Subcutaneous adipose tissue (tissue), 4 donors: ENCODE measurements around the gene STIMATE. TPM values are rescaled to one million over a fixed set of nuclear protein-coding genes. Genes with fewer than 3 reads are reported as not detected.

Experiments
- total RNA-seq, 4 donors: library from RNA; depleted of rRNA; stranded (reverse); fragments of >200 nt; gene quantifications; one replicate each; pipeline ENCODE4 v1.1.0, GENCODE V29; 2016
- TF ChIP-seq, protein P1 (sequence below): fragments of 450-650 bp; IDR thresholded peaks from one replicate; pipeline ENCODE4 v1.5.1; 2016; ENCODE audit warnings: low read depth, mild to moderate bottlenecking, control low read depth, antibody characterized with exemption, moderate library complexity

STIMATE gene
- 10 to 100 TPM; 21.4 to 32.0 (median 23.3) TPM for total RNA-seq

DNA sequence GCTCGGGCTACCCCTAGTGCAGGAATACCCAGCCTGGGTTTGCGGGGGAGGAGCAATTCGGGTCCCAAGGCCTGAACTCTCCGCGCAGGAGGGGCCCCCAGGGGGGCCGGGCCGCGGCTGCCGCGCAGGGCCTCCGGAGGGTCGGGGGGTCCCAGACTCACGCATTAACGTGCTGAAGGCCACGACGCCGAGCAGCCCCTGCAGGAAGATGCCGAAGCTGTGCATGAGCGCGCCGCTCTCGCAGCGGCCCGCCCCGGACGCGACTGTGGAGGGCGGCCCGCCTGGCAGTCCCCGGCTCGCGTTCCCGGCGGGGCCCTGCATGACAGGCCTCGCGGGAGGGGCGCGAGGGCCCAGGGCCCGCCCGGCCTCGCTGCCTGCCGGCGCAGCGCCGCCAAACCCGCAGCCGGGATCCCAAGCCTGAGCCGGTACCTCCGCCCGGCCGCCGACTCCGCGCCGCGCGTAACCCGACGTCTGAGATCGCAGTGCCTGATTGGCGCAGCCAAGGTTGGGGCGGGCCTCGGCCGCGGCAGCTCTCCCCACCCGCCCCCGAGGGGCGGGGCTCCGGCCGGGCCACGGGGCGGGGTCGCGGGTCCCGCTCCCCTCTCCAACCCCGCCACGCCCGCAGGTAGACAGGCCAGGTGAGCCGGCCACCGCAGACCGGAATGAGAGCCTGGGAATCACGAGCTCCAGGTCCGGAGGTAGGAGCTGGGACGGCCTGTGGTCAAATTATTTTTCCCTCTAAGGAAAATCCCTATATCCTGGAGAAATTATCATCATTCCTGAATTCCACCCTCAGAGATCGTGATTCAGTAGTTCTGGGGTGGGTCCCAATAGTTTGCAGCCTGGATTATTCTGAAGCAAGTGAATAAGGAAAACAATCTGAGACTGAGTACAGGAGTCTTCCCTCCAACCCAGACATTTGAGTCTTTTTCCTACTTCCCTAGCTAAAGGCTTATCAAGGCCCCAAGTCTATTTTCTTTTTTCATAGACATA is at the start of gene STIMATE:
Gene STIMATE (minus strand): TSS at position 419 of the 993 bp plus-strand sequence. CDS start 98 bp downstream, at position 321.
- TF ChIP-seq, protein P1, sequence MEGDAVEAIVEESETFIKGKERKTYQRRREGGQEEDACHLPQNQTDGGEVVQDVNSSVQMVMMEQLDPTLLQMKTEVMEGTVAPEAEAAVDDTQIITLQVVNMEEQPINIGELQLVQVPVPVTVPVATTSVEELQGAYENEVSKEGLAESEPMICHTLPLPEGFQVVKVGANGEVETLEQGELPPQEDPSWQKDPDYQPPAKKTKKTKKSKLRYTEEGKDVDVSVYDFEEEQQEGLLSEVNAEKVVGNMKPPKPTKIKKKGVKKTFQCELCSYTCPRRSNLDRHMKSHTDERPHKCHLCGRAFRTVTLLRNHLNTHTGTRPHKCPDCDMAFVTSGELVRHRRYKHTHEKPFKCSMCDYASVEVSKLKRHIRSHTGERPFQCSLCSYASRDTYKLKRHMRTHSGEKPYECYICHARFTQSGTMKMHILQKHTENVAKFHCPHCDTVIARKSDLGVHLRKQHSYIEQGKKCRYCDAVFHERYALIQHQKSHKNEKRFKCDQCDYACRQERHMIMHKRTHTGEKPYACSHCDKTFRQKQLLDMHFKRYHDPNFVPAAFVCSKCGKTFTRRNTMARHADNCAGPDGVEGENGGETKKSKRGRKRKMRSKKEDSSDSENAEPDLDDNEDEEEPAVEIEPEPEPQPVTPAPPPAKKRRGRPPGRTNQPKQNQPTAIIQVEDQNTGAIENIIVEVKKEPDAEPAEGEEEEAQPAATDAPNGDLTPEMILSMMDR = no peak

DNA sequence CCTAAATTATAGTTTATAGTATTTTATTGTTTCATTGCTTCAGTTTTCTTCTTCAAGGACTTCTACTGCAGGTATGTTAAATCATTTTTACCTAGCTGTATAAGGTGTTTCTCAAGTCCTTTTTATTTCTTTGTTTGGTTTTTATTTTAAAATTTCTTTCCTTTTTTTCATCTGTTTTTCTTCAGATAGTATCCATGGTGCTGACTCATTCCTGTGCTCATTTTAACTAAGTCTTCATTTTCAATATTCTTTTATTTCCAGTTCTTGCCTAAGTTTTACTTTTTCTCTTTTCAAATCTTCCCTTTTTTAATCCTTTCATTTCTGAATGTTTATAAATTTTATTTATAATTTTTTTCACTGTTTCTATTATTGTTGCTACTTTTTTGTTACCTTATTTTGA is 42.3 kb upstream of the STIMATE start:
- TF ChIP-seq, protein P1 = no peak

GRCh38 chr3:52934630-52935530 is 37.5 kb upstream of the STIMATE start:
- TF ChIP-seq, protein P1 = no peak

- TF ChIP-seq, protein P1 = no peak
Observed at GRCh38 chr3:52931889-52932288, 34.5 kb upstream of the STIMATE start.

- TF ChIP-seq, protein P1 = no peak
Observed at GRCh38 chr3:52931328-52931727, 34.0 kb upstream of the STIMATE start.

GRCh38 chr3:52930748-52931147 is 33.4 kb upstream of the STIMATE start:
- TF ChIP-seq, protein P1 = no peak
